ENCODE measurements around the gene ASRGL1.

Gene ASRGL1

DNA sequence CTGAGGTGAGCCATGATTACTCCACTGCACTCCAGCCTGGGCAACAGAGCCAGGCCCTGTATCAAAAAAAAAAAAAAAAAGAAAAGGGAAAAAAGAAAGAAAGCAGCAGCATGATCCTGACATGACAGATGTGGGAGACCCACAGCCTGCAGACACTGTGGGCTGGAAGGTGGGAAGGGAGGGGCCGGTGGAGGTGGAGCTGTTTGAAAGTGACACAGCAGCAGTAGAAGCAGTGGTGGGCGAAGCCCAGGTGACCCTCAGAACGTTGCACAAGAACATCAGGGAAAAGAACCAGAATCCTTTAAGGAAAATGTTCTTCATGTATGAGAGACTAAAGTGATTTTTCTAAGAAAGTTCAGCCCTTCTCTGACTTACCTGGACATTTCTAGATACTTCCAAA is 55.3 kb downstream of the ASRGL1 start:
- no peak for DNase-seq (ENCODE audit: low read depth in 4 of 4, low spot score in 1 of 4)

DNA sequence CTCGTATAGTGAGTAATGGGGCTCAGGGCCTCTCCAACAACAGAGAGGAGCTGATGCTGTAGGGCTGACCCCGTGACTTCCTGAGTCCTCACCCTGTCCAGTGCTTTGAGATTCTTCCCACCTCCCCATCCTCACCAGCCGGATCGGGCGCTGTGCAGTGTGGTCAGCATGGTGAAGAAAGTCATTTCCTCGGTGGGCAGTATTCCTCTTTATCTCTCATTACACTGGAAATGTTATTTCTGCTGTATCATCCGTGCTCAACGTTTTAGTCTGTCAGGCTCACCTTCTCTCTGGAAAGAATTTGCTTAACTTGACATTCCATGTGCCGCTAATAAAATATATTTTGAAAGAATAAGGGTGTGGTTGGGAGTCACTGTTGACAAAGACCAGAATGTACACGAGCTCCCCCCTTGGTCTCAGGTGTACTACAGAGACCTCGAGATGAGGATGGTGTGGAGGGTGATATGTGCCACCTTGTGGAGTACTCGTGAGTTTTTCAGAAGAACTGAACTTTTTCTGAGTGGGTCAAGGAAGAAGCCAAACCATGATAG is 55.9 kb downstream of the ASRGL1 start:
- DNase-seq (ENCODE audit: low read depth in 4 of 4, low spot score in 1 of 4): no peak

DNA sequence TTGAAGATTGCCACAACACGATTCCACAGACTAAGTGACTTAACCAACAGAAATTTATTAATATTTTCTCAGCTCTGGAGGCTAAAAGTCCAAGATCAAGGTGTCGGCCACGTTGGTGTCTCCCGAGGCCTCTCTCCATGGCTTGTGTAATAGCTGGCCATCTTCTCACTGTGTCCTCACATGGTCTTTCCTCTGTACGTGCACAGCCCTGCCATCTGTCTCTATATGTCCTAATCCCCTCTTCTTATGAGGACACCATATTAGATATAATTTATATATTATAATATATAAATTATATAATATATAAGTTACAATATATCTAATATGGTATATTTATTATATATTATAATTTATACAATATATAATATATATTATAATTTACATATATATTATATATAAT is 56.5 kb downstream of the ASRGL1 start:
- DNase-seq (ENCODE audit: low read depth in 4 of 4, low spot score in 1 of 4): no peak

DNA sequence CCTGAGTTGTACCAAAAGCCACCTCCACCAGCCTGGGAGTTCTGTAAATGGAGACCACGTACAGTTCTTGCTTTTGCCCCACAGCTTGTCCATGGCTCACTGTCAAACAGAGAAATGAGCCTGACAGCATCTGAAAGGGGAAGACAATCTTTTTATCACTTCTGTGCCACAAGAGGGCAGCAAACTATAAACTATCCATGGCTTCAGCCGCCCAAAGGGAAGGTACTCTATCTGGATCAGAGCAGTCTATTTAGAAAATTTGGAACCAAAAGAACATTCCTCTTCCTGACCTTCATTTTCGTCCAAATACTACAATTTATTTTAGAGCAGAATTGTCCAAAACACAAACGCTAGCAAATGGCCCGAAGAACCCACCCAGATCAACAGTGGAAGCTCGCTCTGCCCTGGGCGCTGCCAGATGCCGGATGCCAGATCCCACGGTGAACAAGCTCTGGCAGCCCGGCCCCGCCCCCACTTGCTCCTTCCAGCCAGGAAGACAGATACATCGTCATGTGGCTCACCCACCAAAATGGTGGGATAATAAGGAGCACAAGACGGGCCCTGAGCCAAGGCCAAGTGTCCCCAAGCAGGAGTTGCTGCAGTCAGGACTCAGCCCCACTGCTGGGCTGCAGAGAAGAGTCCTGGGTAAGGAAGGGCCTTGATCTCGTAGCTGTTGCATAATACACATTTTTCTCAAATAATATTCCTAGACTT is 57.7 kb downstream of the ASRGL1 start:
- DNase-seq (ENCODE audit: low read depth in 4 of 4, low spot score in 1 of 4): peak in 2 of 4 experiments; percentile 16 to 25

DNA sequence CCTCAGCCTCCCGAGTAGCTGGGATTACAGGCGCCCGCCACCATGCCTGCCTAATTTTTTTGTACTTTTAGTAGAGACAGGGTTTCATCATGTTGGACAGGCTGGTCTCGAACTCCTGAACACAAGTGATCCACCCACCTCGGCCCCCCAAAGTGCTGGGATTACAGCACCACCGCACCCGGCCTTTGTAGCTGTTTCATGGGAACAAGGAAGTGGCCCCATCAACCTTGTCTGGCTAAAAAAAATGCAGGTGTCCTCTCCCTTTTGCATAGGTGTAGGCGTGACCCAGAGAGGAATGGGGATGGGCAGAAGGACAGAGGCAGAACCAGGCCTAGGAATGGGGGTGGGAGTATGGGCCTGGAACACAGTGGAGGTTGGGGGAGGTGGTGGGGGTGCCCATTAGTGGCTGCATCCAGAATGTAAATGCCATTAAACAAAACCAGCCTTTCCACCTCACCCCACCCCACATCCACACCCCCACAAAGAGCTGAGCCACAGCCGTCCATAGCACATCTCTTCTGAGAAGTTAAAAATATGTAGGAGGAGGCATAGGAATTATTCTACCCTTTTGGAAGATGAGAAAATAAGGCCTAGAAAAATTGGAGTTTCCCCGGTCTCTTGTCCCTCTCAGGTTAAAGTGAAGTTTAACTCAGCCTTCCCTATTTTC is 58.8 kb downstream of the ASRGL1 start:
- no peak for DNase-seq (ENCODE audit: low read depth in 4 of 4, low spot score in 1 of 4)

DNA sequence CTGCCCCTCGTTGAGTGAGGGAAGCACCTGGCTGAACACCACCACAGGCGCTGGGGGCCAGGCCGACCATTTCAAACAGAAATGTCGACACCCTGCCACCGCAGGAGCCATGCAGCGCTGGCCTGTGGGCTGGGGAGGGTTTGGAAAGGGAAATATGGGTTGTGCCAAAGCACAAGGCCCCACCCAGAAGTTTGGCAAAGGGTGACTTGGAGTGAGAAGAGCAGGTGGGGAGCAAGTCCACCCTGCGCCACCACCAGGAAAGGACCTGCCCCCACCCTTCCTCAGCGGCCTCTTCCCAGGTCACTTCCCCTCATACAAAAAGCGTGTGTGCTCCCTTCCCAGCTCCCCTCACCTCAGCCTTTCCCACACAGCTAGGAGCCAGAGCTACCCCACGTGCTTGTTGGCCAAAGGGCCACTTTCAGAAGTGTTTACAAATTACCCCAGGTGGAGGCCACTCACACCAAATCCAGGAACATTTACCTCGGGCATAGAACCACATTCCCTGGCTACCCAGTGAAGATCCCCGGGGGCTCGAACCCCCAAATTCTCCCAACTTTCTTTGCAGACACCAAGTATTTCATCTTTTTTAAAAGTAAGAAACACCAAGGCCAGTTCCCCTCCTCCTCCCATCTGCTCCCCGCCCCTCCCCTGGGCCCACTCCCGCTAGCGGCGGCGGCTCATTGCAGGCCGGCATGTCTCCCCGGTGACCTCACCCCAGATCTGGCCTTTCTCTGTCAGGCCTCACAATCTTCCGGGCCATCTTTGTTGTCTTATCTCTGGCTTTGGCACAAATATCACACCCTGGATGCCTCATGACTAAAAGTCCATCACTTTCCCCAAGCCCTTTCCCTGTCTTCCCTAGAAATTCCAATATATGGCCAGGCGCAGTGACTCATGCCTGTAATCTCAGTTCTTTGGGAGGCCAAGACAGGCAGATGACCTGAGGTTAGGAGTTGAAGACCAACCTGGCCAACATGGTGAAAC is 61.1 kb downstream of the ASRGL1 start:
- no peak for DNase-seq (ENCODE audit: low read depth in 4 of 4, low spot score in 1 of 4)

- no peak for DNase-seq (ENCODE audit: low read depth in 4 of 4, low spot score in 1 of 4)
Measured at GRCh38 chr11:62399172-62399877, 62.1 kb downstream of the ASRGL1 start.

GRCh38 chr11:62399878-62400266 is 62.6 kb downstream of the ASRGL1 start:
- no peak for DNase-seq (ENCODE audit: low read depth in 4 of 4, low spot score in 1 of 4)

DNA sequence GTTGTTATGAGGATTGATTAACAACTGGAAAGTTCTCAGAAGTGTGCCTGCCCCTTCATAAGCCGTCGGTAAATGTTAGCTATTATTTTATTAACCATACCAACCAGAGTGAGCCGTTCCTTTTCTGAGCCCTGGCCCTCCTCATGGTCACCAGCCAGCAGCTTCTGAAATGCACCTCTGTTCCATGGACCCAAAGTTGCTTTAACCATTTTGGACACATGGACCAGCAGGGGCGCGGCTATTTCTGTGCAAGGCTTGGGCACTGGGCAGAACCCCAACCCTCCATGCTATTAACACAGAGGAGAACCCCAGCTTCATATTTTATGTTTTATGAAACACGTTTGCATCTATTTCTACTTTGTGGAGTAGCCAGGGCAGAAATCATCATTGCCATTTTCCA is 63.0 kb downstream of the ASRGL1 start:
- no peak for DNase-seq (ENCODE audit: low read depth in 4 of 4, low spot score in 1 of 4)

DNA sequence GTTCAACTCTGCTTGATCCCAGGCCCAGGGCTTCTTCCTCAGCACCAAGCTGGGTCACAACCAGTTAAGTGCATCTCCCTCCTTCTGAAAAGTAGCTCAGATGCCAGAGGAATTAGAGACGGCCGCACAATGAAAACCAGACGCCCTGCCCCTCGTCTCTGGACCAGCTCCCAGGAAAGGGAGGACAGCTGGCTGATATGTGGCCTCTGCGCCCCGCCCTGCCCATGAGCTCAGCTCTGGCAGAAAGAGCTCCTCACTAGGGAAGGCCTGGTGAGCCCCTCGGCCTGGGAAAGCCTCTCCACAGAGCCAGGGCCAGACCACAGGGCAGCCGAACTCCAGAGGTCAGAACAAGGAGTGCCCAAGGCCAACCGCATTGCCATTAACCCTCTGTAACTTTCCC is 63.5 kb downstream of the ASRGL1 start:
- DNase-seq (ENCODE audit: low read depth in 4 of 4, low spot score in 1 of 4): no peak

DNA sequence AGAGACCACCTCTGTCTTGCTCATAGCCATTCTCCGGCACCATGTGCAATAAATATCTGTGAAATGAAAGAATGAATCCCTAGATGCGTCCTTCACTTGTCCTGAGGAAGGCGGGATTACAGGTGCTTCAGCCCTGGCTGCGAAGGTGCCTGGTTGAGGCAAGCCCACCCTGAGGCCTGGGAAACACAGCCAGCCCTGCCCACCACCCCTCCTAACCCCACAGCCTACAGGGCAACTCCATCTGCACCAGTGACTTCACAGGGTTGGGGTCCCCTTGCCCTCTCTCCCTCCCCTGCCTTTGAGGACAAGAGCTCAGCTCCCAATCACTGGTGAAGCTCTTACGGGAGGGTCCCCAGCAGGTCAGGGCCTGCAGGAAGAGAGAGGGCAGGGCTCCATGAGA is 64.1 kb downstream of the ASRGL1 start:
- DNase-seq (ENCODE audit: low read depth in 4 of 4, low spot score in 1 of 4): no peak

DNA sequence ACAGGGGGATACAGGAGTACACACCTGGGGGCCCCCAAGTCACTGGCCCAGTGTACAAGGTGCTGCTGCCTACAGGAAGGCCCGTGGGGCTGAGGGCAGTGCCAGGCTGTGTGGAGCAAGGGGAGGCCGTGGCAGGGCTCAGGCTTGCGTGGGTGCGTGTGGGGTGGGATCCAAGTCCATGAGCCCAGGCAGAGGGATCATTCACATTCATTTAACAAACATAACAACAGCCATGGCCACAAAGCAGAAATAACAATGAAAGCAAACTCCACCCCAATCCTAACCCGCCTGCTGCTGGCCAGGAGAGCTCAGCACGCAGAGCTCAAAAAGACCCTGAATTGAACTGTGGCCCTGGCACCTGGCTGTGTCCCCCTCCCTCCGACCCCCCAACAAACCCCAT is 64.6 kb downstream of the ASRGL1 start:
- DNase-seq (ENCODE audit: low read depth in 4 of 4, low spot score in 1 of 4): no peak

- DNase-seq (ENCODE audit: low read depth in 4 of 4, low spot score in 1 of 4): peak in 3 of 4 experiments; percentile 27 to 49 (median 30)
Measured at GRCh38 chr11:62402226-62402959, 65.1 kb downstream of the ASRGL1 start.

GRCh38 chr11:62402960-62403730 is 65.9 kb downstream of the ASRGL1 start:
- DNase-seq (ENCODE audit: low read depth in 4 of 4, low spot score in 1 of 4): no peak

DNA sequence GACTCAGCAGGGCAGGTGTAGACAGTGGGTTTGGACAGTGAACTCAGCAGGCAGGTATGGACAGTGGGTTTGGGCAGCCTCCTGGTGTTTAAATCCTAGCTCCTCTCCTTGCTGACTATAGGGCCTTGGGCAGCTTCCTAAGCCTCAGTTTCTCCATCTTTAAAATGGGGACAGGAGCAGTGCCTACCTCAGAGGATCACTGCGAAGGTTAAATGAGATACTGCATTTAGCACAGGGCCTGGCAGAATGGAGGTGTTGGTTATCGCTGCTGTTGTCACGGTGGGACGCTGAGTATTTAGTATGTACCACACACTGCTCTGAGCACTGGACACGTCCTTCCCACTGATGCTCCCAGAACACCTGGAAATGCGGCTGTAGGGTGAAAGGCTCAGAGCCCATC is 67.2 kb downstream of the ASRGL1 start:
- DNase-seq (ENCODE audit: low read depth in 4 of 4, low spot score in 1 of 4): no peak

DNA sequence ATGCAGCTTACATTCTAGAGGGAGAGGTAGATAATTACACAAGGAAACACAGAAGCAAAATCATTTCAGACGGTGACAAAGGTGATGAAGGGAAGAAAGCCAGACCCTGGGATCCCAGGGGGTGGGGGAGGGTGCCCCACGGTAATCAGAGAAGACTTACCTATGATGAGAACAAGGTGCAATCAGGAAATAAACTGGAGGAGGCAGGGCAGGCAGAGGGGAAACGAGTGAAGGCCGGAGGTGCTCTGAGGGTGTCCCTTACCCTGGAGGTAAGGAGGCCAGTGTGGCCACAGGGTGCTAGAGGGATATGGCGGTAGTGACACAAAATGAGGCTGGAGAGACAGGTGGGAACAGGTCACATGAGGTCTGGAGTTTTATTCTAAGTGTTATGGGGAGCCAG is 67.7 kb downstream of the ASRGL1 start:
- no peak for DNase-seq (ENCODE audit: low read depth in 4 of 4, low spot score in 1 of 4)

DNA sequence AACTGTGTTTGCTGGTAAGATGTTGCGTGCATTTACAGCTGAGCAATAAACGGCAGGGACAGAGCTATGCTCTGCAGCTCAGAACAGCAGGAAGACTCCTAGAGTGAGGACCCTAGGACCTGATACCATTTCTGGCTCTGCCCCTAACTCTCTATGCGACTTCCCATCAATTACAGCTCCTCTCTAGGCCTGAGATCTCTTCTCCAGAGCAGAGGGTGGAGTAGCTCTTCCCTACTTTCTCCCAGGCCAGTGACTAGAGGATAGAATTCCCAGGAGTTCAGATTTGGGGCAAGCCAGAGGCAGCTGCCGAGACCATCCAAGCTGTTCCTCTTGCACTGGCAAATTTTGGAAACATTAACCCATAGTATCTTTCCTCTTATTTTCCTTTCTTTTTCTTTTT is 68.8 kb downstream of the ASRGL1 start:
- DNase-seq (ENCODE audit: low read depth in 4 of 4, low spot score in 1 of 4): no peak

DNA sequence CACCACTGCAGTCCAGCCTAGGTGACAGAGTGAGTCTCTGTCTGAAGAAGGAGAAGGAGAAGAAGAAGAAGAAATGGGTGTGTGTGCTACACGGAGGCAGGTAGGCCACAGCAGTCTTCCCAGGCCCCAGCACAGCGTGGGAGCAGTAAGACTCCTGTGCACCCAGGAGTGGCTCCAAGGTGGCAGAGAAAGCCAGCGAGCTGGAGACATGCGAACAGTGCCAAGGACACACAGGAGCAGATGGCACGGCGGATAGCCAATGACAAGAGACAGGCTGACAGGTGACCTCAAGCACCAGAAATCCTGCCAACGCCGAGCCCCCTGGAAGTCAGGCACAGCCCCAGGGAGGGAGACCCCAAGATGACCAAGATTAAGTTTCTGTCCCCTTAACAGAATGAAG is 72.6 kb downstream of the ASRGL1 start:
- no peak for DNase-seq (ENCODE audit: low read depth in 4 of 4, low spot score in 1 of 4)

GRCh38 chr11:62410972-62411371 is 73.7 kb downstream of the ASRGL1 start:
- no peak for DNase-seq (ENCODE audit: low read depth in 4 of 4, low spot score in 1 of 4)
